K562 (cell line): ENCODE results near the gene BTD. TPM values are rescaled to one million over a fixed set of nuclear protein-coding genes. Genes with fewer than 3 reads are reported as not detected.

Source experiments
- ATF1 ChIP-seq, 2 experiments: fragments of 450-650 bp in 1 of 2; IDR thresholded peaks; 2 replicates each; pipeline ENCODE4 v1.6.1; 2016; ENCODE audit warnings: missing compliant biosample characterization in 1 of 2, missing genetic modification characterization in 1 of 2
- CBFB ChIP-seq: sonication (generic); formaldehyde crosslinking; IDR thresholded peaks from 2 replicates; pipeline ENCODE4 v1.4.0; 2020; ENCODE audit warnings: mild to moderate bottlenecking, missing genetic modification reagents
- CUX1 ChIP-seq: fragments of 200-800 bp; sonication (Bioruptor generic); IDR thresholded peaks from 2 replicates; pipeline ENCODE4 v1.6.1; 2016; ENCODE audit warnings: missing genetic modification characterization, missing compliant biosample characterization
- ESRRB ChIP-seq: fragments of 250-450 bp; sonication (Bioruptor Pico); IDR thresholded peaks from 2 replicates; pipeline ENCODE4 v1.5.0; 2020; ENCODE audit warnings: mild to moderate bottlenecking, moderate library complexity, borderline replicate concordance
- HDAC1 ChIP-seq, 2 experiments: fragments of 450-650 bp; IDR thresholded peaks; 2 replicates each; pipeline ENCODE4 v1.6.1; 2016 to 2017; ENCODE audit warnings: inconsistent platforms in 1 of 2, mild to moderate bottlenecking in 1 of 2, moderate library complexity in 1 of 2
- HNRNPL ChIP-seq: fragments of 200-400 bp; formaldehyde crosslinking; IDR thresholded peaks from 2 replicates; pipeline ENCODE4 v1.6.1; 2017; ENCODE audit warnings: low read depth, mild to moderate bottlenecking, low read length
- MNT ChIP-seq, 2 experiments: fragments of 450-650 bp; conservative IDR thresholded peaks; 2 replicates each; pipeline ENCODE4 v1.6.1; 2017; ENCODE audit warnings: mild to moderate bottlenecking in 2 of 2, moderate library complexity in 2 of 2
- NCOA4 ChIP-seq: fragments of 450-650 bp; IDR thresholded peaks from 2 replicates; pipeline ENCODE4 v1.6.1; 2018; ENCODE audit warnings: mild to moderate bottlenecking; ENCODE audit not compliant: partially characterized antibody
- NFE2 ChIP-seq: IDR thresholded peaks from 2 replicates; pipeline ENCODE4 v1.6.1; 2014; ENCODE audit warnings: antibody characterized with exemption, low read depth
- PURB ChIP-seq: sonication (generic); formaldehyde crosslinking; IDR thresholded peaks from 2 replicates; pipeline ENCODE4 v1.9.0; 2021; ENCODE audit warnings: low read depth, mild to moderate bottlenecking, missing genetic modification reagents
- TBL1XR1 ChIP-seq, 2 experiments: IDR thresholded peaks; 2 replicates each; pipeline ENCODE4 v1.6.1; 2012; ENCODE audit warnings: improper control_type of control experiment in 2 of 2, low read length in 2 of 2, mild to moderate bottlenecking in 1 of 2
- THRB ChIP-seq: fragments of 450-650 bp; formaldehyde crosslinking; conservative IDR thresholded peaks from 2 replicates; pipeline ENCODE4 v1.4.0; 2022; ENCODE audit warnings: mild to moderate bottlenecking, missing genetic modification characterization
- ZNF449 ChIP-seq: fragments of 250-450 bp; sonication (Bioruptor Pico); IDR thresholded peaks from 2 replicates; pipeline ENCODE4 v1.8.0; 2022; ENCODE audit warnings: moderate library complexity, mild to moderate bottlenecking, inconsistent platforms
- polyA plus RNA-seq, 8 experiments: library from polyadenylated mRNA; depleted of rRNA in 4 of 8; stranded (reverse) in 5 of 8; unstranded in 3 of 8; fragments of >200 nt; fragmentation: Nextera tagmentation in 2 of 8; fragmentation: Illumina TruSeq in 1 of 8; extraction: Ambion mirVana in 2 of 8; extraction: Trizol in 1 of 8; gene quantifications; 2 replicates each; pipeline versions ENCODE4 v1.2.1 to v1.2.3, GENCODE V29; 2011 to 2014; ENCODE audit warnings: inconsistent platforms in 1 of 8, missing spikeins in 1 of 8
- total RNA-seq, 7 experiments: library from RNA; depleted of rRNA in 6 of 7; stranded (reverse); fragments of >200 nt in 6 of 7; fragmentation: Illumina TruSeq in 2 of 7; extraction: Trizol in 2 of 7; gene quantifications; 2 replicates each; pipeline versions ENCODE4 v1.2.1 to v1.2.3, GENCODE V29; 2011 to 2021; ENCODE audit warnings: low replicate concordance in 1 of 7

The BTD gene
- total and polyA plus RNA-seq, 9 of the 15 experiments (the other 6 are each of a cell fraction or from before 2014, with no cell fraction given) = 6.6 to 26.2 (median 10.6) TPM

- TF ChIP-seq THRB (CRISPR knock-in tag) = no peak
- peak in 1 of 2 experiments; percentile 95; a peak in 2 of 4 replicates for TF ChIP-seq HDAC1 (IDR thresholded peaks at IDR 0.05)
- no peak for TF ChIP-seq TBL1XR1 (IDR thresholded peaks at IDR 0.05; ENCODE audit: low read length in 2 of 2)
- TF ChIP-seq HNRNPL = no peak
- peak; percentile 12; the same call in 1 of the 2 replicates for TF ChIP-seq NFE2
- TF ChIP-seq ESRRB = no peak
- peak; percentile 97 to 98 for TF ChIP-seq MNT (conservative IDR thresholded peaks at IDR 0.05)
- TF ChIP-seq CUX1 (CRISPR knock-in tag) = no peak
- TF ChIP-seq ZNF449 (CRISPR knock-in tag) = 0 out of 2 replicates have a peak, but pooled peaks have one; percentile 14
- peak; percentile 28; the same call in 1 of the 2 replicates for TF ChIP-seq ATF1 (CRISPR knock-in tag; IDR thresholded peaks at IDR 0.05)
- peak; percentile 89 for TF ChIP-seq ATF1 (tag; IDR thresholded peaks at IDR 0.05)
- TF ChIP-seq CBFB (CRISPR knock-in tag) = no peak
- no peak for TF ChIP-seq PURB
- no peak for TF ChIP-seq NCOA4
Observed at GRCh38 chr3:15601399-15602145, at the start of gene BTD, which contains the start of gene HACL1 (continued).
